ENCODE data around the gene IGF2BP2. TPM values are rescaled to one million over a fixed set of nuclear protein-coding genes. Genes with fewer than 3 reads are reported as not detected.
A peak's percentile ranks its signal among the peaks of the same experiment; 100 is the strongest.

Gene IGF2BP2
- total and polyA plus RNA-seq, 2 of the 13 experiments (the other 11 are each of a cell fraction or from before 2014, with no cell fraction given) = 6.5 to 46.0 TPM

GRCh38 chr3:185744997-185745843 is 79.6 kb downstream of the IGF2BP2 start:
- peaks cover 93% of the 10 kb centered on the region for H4K20me1 ChIP-seq (ENCODE audit: insufficient read depth, low read length)
- in situ Hi-C loops (cut with HindIII; ENCODE audit: extremely low pct_ligation_motif_present, low pct_unique_long_range_greater_than_20kb) = no loop called here
- peak; percentile 39 for DNase-seq (ENCODE audit: low spot score)
- TF ChIP-seq TAF15 (IDR thresholded peaks at IDR 0.05; ENCODE audit: low read depth, low read length, poor library complexity, severe bottlenecking) = no peak
- TF ChIP-seq SALL1 (CRISPR knock-in tag; IDR thresholded peaks at IDR 0.05) = no peak
- 0 out of 2 replicates have a peak, but pooled peaks have one; percentile 14 for TF ChIP-seq NCOA2 (CRISPR knock-in tag; IDR thresholded peaks at IDR 0.05)
- no peak for TF ChIP-seq GLMP (CRISPR knock-in tag; IDR thresholded peaks at IDR 0.05; ENCODE audit: borderline replicate concordance)
- TF ChIP-seq HMG20A (CRISPR knock-in tag; IDR thresholded peaks at IDR 0.05; ENCODE audit: borderline replicate concordance) = no peak
- TF ChIP-seq PAX8 (CRISPR knock-in tag; IDR thresholded peaks at IDR 0.05; ENCODE audit: borderline replicate concordance) = no peak
- TF ChIP-seq ZMYM4 (CRISPR knock-in tag; IDR thresholded peaks at IDR 0.05) = no peak
- no peak for TF ChIP-seq FOXJ3 (CRISPR knock-in tag; IDR thresholded peaks at IDR 0.05; ENCODE audit: borderline replicate concordance)
- TF ChIP-seq JUND (CRISPR knock-in tag; IDR thresholded peaks at IDR 0.05) = no peak
- TF ChIP-seq KDM4B (CRISPR knock-in tag; IDR thresholded peaks at IDR 0.05) = no peak
- no peak for TF ChIP-seq RFX5 (IDR thresholded peaks at IDR 0.05; ENCODE audit: low read depth, low read length)
- TF ChIP-seq CCAR2 (optimal IDR thresholded peaks at IDR 0.05; ENCODE audit: low read depth, low read length) = no peak
- no peak for TF ChIP-seq ZBTB37 (CRISPR knock-in tag; IDR thresholded peaks at IDR 0.05)
- no peak for TF ChIP-seq HIC2 (CRISPR knock-in tag; IDR thresholded peaks at IDR 0.05; ENCODE audit: low read depth)
- TF ChIP-seq SMAD3 (CRISPR knock-in tag; IDR thresholded peaks at IDR 0.05) = no peak
- no peak for TF ChIP-seq ZNF17 (CRISPR knock-in tag; IDR thresholded peaks at IDR 0.05)
- no peak for TF ChIP-seq GMEB1 (CRISPR knock-in tag; IDR thresholded peaks at IDR 0.05; ENCODE audit: borderline replicate concordance)

More at GRCh38 chr3:185744997-185745843, 79.6 kb downstream of the IGF2BP2 start:
- intact Hi-C loops (cut with micrococcal nuclease; ENCODE audit: unreplicated experiment) = no loop called here
- no TSS peak for BruUV-seq (replicated peaks)
- Histone ChIP-seq H3K9me3 (ENCODE audit: low read length) (no peaks in the 10 kb centered on the region), H3K4me3 (replicated peaks in 1 of 3; ENCODE audit: insufficient read depth in 1 of 3, low read depth in 2 of 3, low read length in 3 of 3) (peak overlapping the region in 1 of 3 experiments; percentile 11; a peak in 1 of 6 replicates), H3K9ac (ENCODE audit: insufficient read depth, low read depth, low read length) (no peak overlapping the region), H3K27ac (ENCODE audit: extremely low read length, insufficient read depth, low read length) (peak overlapping the region; percentile 56), H3K4me1 (ENCODE audit: insufficient read depth, low read length) (peaks cover 51% of the 10 kb centered on the region), H3K79me2 (ENCODE audit: insufficient read depth, low read length) (peaks cover 90% of the 10 kb centered on the region), H2AFZ (ENCODE audit: low read length) (no peak overlapping the region), H3K36me3 (replicated peaks in 1 of 2; ENCODE audit: control insufficient read depth in 1 of 2, insufficient read depth in 2 of 2, low read length in 2 of 2) (0 out of 5 replicates have a peak, but pooled peaks cover 0 to 7% of the 10 kb centered on the region in 2 experiments), H3K4me2 (ENCODE audit: low read depth, low read length) (peak overlapping the region; percentile 60), H3K27me3 (ENCODE audit: control insufficient read depth in 1 of 2, insufficient read depth in 2 of 2, low read length in 2 of 2) (no peaks in the 10 kb centered on the region)
- ChIA-PET CTCF (ENCODE audit: low intra/inter-chr PET ratio, low total read pairs) (no interaction called here), POLR2A (interaction anchor here (1.1 kb wide), 2 partner anchors 10 to 78 kb away, joined by 3 read pairs; no protein-coding TSS in a partner anchor)
- peak; percentile 74 for FAIRE-seq
- peak; percentile 88 for ATAC-seq
- 9% methylated on average over 12 of the region's 12 CpGs for WGBS (ENCODE audit: low lambda C conversion rate)
